Activated CD4-positive, alpha-beta T cell treated with anti-CD3 and anti-CD28 coated beads, Interleukin-2, amount 50 U/mL, for 16 hours (primary cell): ENCODE measurements around the gene MTFR2.

Experiments
- DNase-seq: peaks from one replicate; pipeline ENCODE4 v3.0.0-alpha.2; 2020

The MTFR2 gene

GRCh38 chr6:136249811-136250685 lies at the start of gene MTFR2:
Gene MTFR2 (minus strand): TSS chr6:136250311. CDS start chr6:136249099, 1,212 bp downstream.
- DNase-seq: peak; percentile 99

- no peak for DNase-seq
Observed at GRCh38 chr6:136294621-136295020, 44.5 kb upstream of the MTFR2 start.

GRCh38 chr6:136290410-136291010 lies 40.4 kb upstream of the MTFR2 start:
- DNase-seq: peak; percentile 84

GRCh38 chr6:136289579-136290409 lies 39.7 kb upstream of the MTFR2 start, which contains the start of gene BCLAF1:
Gene BCLAF1 (minus strand): TSS chr6:136289846. CDS start chr6:136279866, 9,980 bp downstream.
- DNase-seq: peak; percentile 99

GRCh38 chr6:136289327-136289578 lies 39.1 kb upstream of the MTFR2 start:
- DNase-seq: peak; percentile 95

GRCh38 chr6:136288566-136289326 lies 38.6 kb upstream of the MTFR2 start:
- peak; percentile 91 for DNase-seq

GRCh38 chr6:136284909-136285308 lies 34.8 kb upstream of the MTFR2 start:
- DNase-seq: peak; percentile 38

- no peak for DNase-seq
Observed at GRCh38 chr6:136282906-136283305, 32.8 kb upstream of the MTFR2 start.

GRCh38 chr6:136280032-136280609 lies 30.0 kb upstream of the MTFR2 start:
- DNase-seq: no peak

- DNase-seq: no peak
Observed at GRCh38 chr6:136274062-136274461, 24.0 kb upstream of the MTFR2 start.

GRCh38 chr6:136265101-136265500 lies 15.0 kb upstream of the MTFR2 start:
- no peak for DNase-seq

- DNase-seq: no peak
Observed at GRCh38 chr6:136262940-136263339, 12.8 kb upstream of the MTFR2 start.

GRCh38 chr6:136254851-136255466 lies 4.8 kb upstream of the MTFR2 start:
- no peak for DNase-seq

GRCh38 chr6:136253734-136254133 lies 3.6 kb upstream of the MTFR2 start:
- DNase-seq: no peak

- peak; percentile 21 for DNase-seq
Observed at GRCh38 chr6:136252441-136252840, 2.3 kb upstream of the MTFR2 start.

- DNase-seq: no peak
Observed at GRCh38 chr6:136251394-136251793, 1.3 kb upstream of the MTFR2 start.

GRCh38 chr6:136250686-136251008 lies 536 bp upstream of the MTFR2 start:
- no peak for DNase-seq

GRCh38 chr6:136249336-136249735 lies 775 bp downstream of the MTFR2 start:
- DNase-seq: peak; percentile 12

GRCh38 chr6:136244061-136244616 lies 6.0 kb downstream of the MTFR2 start:
- DNase-seq: no peak

- DNase-seq: no peak
Observed at GRCh38 chr6:136236466-136237293, 13.4 kb downstream of the MTFR2 start.

- DNase-seq: no peak
Observed at GRCh38 chr6:136235233-136235564, 14.9 kb downstream of the MTFR2 start.
